GM10266 (cell line): Measurements from ENCODE around the gene LAPTM5.

Experiments
- DNase-seq: peaks from one replicate; pipeline ENCODE4 v3.0.0; 2012; ENCODE audit errors: extremely low spot score
- TF ChIP-seq, protein P1 (sequence below): IDR thresholded peaks from 2 replicates; pipeline ENCODE4 v1.5.1; 2012; ENCODE audit warnings: mild to moderate bottlenecking, low read depth; ENCODE audit not compliant: control insufficient read depth, insufficient read depth; ENCODE audit errors: missing control alignments

The LAPTM5 gene

DNA sequence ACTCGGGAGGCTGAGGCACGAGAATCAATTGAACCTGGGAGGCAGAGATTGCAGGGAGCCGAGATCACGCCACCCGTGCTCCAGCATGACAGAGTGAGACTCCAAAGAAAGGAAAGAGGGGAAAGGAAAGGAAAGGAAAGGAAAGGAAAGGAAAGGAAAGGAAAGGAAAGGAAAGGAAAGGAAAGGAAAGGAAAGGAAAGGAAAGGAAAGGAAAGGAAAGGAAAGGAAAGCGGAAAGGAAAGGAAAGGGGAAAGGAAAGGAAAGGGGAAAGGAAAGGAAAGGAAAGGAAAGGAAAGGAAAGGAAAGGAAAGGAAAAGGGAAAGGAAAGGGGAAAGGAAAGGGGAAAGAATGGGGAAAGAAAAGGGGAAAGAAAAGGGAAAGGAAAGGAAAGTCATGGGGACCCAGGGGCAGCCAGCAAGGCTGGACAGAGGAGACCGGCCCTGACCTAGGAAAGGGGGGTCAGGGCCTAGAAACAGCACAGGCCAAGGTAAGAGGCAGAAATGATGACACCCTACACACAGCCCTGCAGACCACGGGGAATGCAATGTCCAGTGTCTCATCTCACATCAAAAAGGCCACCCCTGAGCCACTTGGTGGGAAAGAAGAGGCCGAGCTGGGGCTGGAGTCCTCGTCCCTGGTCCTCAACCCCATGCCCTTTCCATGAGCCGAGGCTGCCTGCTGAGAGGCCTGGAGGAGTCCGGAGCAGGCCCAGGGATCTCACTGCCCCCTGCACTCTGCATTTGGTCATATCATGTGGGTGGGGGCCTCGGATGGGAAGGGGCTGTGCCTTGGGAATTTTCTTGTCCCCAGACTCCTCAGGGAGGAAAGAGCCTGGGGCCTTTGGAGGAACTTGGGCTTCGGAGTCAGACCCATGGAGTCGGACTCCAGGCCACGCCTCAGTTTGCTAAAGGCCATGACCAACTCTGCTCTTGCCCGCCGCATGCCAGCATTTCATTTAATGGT lies 18.8 kb upstream of the LAPTM5 start:
- DNase-seq, result no peak
- TF ChIP-seq, protein P1, sequence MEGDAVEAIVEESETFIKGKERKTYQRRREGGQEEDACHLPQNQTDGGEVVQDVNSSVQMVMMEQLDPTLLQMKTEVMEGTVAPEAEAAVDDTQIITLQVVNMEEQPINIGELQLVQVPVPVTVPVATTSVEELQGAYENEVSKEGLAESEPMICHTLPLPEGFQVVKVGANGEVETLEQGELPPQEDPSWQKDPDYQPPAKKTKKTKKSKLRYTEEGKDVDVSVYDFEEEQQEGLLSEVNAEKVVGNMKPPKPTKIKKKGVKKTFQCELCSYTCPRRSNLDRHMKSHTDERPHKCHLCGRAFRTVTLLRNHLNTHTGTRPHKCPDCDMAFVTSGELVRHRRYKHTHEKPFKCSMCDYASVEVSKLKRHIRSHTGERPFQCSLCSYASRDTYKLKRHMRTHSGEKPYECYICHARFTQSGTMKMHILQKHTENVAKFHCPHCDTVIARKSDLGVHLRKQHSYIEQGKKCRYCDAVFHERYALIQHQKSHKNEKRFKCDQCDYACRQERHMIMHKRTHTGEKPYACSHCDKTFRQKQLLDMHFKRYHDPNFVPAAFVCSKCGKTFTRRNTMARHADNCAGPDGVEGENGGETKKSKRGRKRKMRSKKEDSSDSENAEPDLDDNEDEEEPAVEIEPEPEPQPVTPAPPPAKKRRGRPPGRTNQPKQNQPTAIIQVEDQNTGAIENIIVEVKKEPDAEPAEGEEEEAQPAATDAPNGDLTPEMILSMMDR, result no peak

DNA sequence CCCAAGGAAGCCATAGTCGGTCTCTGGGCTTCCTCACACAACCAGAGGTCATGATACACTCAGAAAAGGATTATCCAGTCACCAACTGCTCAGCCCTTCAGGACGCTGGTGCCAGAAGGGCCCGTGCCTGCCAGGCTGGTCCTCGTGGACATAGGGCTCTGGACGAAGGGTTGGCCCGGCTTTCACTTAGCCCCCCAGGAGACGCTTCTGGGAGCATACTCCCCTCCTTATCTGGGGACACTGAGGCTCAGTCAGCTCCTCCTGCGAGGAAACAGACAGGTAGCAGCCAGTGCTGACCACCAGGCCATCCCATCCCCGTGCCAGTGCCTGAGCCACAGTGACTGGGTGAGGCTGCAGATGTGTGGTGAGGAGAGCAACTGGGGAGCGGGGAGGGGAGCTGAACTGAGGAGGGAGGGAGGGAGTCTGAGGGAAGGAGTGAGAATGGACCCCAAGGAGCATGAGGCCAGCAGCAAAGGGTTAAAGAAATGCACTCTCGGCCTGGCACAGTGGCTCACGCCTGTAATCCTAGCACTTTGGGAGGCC lies 17.9 kb upstream of the LAPTM5 start:
- TF ChIP-seq, protein P1, result no peak

GRCh38 chr1:30774550-30775432 lies 17.2 kb upstream of the LAPTM5 start:
- no peak for DNase-seq
- TF ChIP-seq, protein P1, result no peak

More for the DNA sequence above, 17.9 kb upstream of the LAPTM5 start:
- DNase-seq, result no peak

- DNase-seq, result no peak
- TF ChIP-seq, protein P1, result no peak
Observed at GRCh38 chr1:30773722-30774358, 16.3 kb upstream of the LAPTM5 start.

DNA sequence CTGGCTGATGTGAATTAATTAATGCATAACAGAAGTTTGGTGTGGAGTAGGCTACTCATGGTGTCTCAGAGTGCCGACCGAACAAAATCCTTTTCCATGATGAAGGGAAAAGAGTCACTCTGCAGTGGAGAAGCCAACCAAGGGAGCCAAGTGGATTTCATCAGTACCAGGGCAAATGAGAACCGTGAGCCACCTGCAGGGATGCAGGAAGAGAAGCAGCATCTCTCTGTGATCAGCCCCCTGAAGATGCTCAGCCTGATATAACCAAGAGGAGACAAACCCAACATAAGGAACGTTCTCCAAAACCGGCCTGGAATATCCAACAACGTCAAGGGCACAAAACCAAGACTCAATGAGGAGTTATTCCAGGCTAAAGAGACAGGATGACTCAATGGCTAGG lies 13.4 kb upstream of the LAPTM5 start:
- TF ChIP-seq, protein P1, result no peak

DNA sequence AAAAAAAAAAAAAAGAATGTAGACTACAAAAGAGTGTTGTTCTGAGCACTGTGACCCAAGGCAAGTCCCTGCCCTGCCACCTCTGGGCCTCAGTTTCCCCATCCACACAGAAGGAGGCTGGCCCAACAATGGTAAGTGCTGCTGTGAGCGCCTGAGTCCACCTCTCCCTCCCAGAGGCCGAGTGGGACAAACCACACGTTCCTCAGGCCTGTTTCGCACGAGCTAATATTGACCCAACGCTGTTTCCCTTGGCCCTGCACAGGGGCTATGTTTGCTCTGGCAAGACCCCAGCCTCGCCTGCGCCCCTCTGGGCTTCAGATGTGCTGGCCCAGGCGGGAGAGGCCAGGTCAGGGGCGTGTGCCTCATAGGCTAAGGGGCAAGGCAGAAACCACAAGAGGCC lies 12.6 kb upstream of the LAPTM5 start:
- no peak for DNase-seq
- TF ChIP-seq, protein P1, result no peak

More for the DNA sequence above, 13.4 kb upstream of the LAPTM5 start:
- DNase-seq, result no peak
